H9 (cell line): Measurements from ENCODE around the gene LAMC1. TPM values are rescaled to one million over a fixed set of nuclear protein-coding genes. Genes with fewer than 3 reads are reported as not detected.

Source experiments
- DNase-seq: peaks from one replicate; pipeline ENCODE4 v3.0.0-alpha.2; 2017
- H2AFZ ChIP-seq: one replicate; pipeline ENCODE4 v1.6.1; 2013; ENCODE audit warnings: mild to moderate bottlenecking, low read length, control low read depth, moderate library complexity
- H2AK5ac ChIP-seq: 2 replicates; pipeline ENCODE4 v1.6.1; 2013; ENCODE audit warnings: low read length, control low read depth, mixed read lengths; ENCODE audit not compliant: insufficient read length
- H2BK120ac ChIP-seq: one replicate; pipeline ENCODE4 v1.6.1; 2013; ENCODE audit warnings: low read depth, mild to moderate bottlenecking, low read length, control low read depth, inconsistent platforms; ENCODE audit not compliant: poor library complexity, severe bottlenecking
- H2BK12ac ChIP-seq: 2 replicates; pipeline ENCODE4 v1.6.1; 2013; ENCODE audit warnings: low read length, control low read depth, mixed read lengths, low read depth; ENCODE audit not compliant: insufficient read length
- H2BK15ac ChIP-seq: 2 replicates; pipeline ENCODE4 v1.6.1; 2013; ENCODE audit warnings: low read depth, low read length, control low read depth
- H2BK20ac ChIP-seq: one replicate; pipeline ENCODE4 v1.6.1; 2013; ENCODE audit warnings: low read depth, mild to moderate bottlenecking, low read length, control low read depth, inconsistent platforms; ENCODE audit not compliant: poor library complexity, severe bottlenecking
- H2BK5ac ChIP-seq: 2 replicates; pipeline ENCODE4 v1.6.1; 2013; ENCODE audit warnings: low read length, control low read depth, mixed read lengths; ENCODE audit not compliant: insufficient read length
- H3K14ac ChIP-seq: 2 replicates; pipeline ENCODE4 v1.6.1; 2013; ENCODE audit warnings: low read length, control low read depth; ENCODE audit not compliant: insufficient read depth
- H3K18ac ChIP-seq: 2 replicates; pipeline ENCODE4 v1.6.1; 2013; ENCODE audit warnings: low read depth, mild to moderate bottlenecking, mixed read lengths, low read length, control low read depth; ENCODE audit not compliant: insufficient read length
- H3K23ac ChIP-seq: 2 replicates; pipeline ENCODE4 v1.6.1; 2013; ENCODE audit warnings: low read length, control low read depth, mixed read lengths, low read depth; ENCODE audit not compliant: insufficient read length
- H3K23me2 ChIP-seq: 2 replicates; pipeline ENCODE4 v1.6.1; 2013; ENCODE audit warnings: low read depth, mild to moderate bottlenecking, mixed read lengths, low read length, control low read depth; ENCODE audit not compliant: insufficient read length, poor library complexity, severe bottlenecking
- H3K27ac ChIP-seq: 2 replicates; pipeline ENCODE4 v1.5.1; 2013; ENCODE audit warnings: low read length, control low read depth, mixed read lengths, low read depth; ENCODE audit not compliant: insufficient read length
- H3K27me3 ChIP-seq: 2 replicates; pipeline ENCODE4 v1.6.1; 2013; ENCODE audit warnings: low read length, control low read depth, inconsistent platforms; ENCODE audit not compliant: insufficient read depth
- H3K4ac ChIP-seq: 2 replicates; pipeline ENCODE4 v1.6.1; 2013; ENCODE audit warnings: low read depth, mild to moderate bottlenecking, control low read depth, inconsistent platforms, low read length, moderate library complexity
- H3K4me1 ChIP-seq: 2 replicates; pipeline ENCODE4 v1.6.1; 2013; ENCODE audit warnings: low read length, control low read depth, inconsistent platforms; ENCODE audit not compliant: insufficient read depth
- H3K4me2 ChIP-seq: 2 replicates; pipeline ENCODE4 v1.6.1; 2013; ENCODE audit warnings: low read length, control low read depth, mixed read lengths; ENCODE audit not compliant: insufficient read length, insufficient read depth
- H3K56ac ChIP-seq: 2 replicates; pipeline ENCODE4 v1.6.1; 2013; ENCODE audit warnings: low read depth, mild to moderate bottlenecking, mixed read lengths, low read length, control low read depth; ENCODE audit not compliant: insufficient read length
- H3K79me1 ChIP-seq: 2 replicates; pipeline ENCODE4 v1.6.1; 2013; ENCODE audit warnings: low read depth, mild to moderate bottlenecking, moderate library complexity, low read length, control low read depth, inconsistent platforms; ENCODE audit not compliant: insufficient read depth, poor library complexity, severe bottlenecking
- H3K79me2 ChIP-seq: 2 replicates; pipeline ENCODE4 v1.6.1; 2013; ENCODE audit warnings: low read length, control low read depth, inconsistent platforms; ENCODE audit not compliant: insufficient read depth
- H3K9ac ChIP-seq: 2 replicates; pipeline ENCODE4 v1.6.1; 2013; ENCODE audit warnings: low read length, control low read depth, mixed read lengths; ENCODE audit not compliant: insufficient read length; ENCODE audit errors: extremely low read depth
- H3K9me3 ChIP-seq: one replicate; pipeline ENCODE4 v1.6.1; 2013; ENCODE audit warnings: low read depth, low read length, inconsistent platforms; ENCODE audit not compliant: control insufficient read depth
- H3T11ph ChIP-seq: one replicate; pipeline ENCODE4 v1.6.1; 2013; ENCODE audit warnings: mild to moderate bottlenecking, low read length, control low read depth, inconsistent platforms
- H4K20me1 ChIP-seq: one replicate; pipeline ENCODE4 v1.6.1; 2013; ENCODE audit not compliant: control insufficient read depth, insufficient read length, insufficient read depth
- H4K5ac ChIP-seq: 2 replicates; pipeline ENCODE4 v1.6.1; 2013; ENCODE audit warnings: low read depth, mild to moderate bottlenecking, mixed read lengths, low read length, control low read depth; ENCODE audit not compliant: insufficient read length
- H4K8ac ChIP-seq: replicated peaks from 2 replicates; pipeline ENCODE4 v1.6.1; 2013; ENCODE audit warnings: low read length, control low read depth, mixed read lengths, low read depth; ENCODE audit not compliant: insufficient read length
- H4K91ac ChIP-seq: 2 replicates; pipeline ENCODE4 v1.6.1; 2013; ENCODE audit warnings: low read depth, mild to moderate bottlenecking, moderate library complexity, mixed read lengths, low read length, control low read depth; ENCODE audit not compliant: insufficient read length
- H3K27ac Mint-ChIP-seq, 3 experiments: 2 replicates in 2 of 3; 3 replicates in 1 of 3; pipeline ENCODE4 v1.8.0; 2020 to 2021; ENCODE audit warnings: mixed read lengths in 3 of 3, mild to moderate bottlenecking in 1 of 3, moderate library complexity in 1 of 3
- H3K27me3 Mint-ChIP-seq: 2 replicates; pipeline ENCODE4 v1.8.0; 2021; ENCODE audit warnings: low read depth, mild to moderate bottlenecking, moderate library complexity, mixed read lengths
- H3K36me3 Mint-ChIP-seq, 3 experiments: 2 replicates in 2 of 3; 3 replicates in 1 of 3; pipeline ENCODE4 v1.8.0; 2020 to 2021; ENCODE audit warnings: low read depth in 3 of 3, mixed read lengths in 3 of 3; ENCODE audit not compliant: insufficient read depth in 1 of 3
- H3K4me1 Mint-ChIP-seq, 2 experiments: 2 replicates each; pipeline ENCODE4 v1.8.0; 2020; ENCODE audit warnings: mixed read lengths in 2 of 2
- H3K4me3 Mint-ChIP-seq, 2 experiments: 2 replicates in 1 of 2; 3 replicates in 1 of 2; pipeline ENCODE4 v1.8.0; 2020 to 2021; ENCODE audit warnings: mild to moderate bottlenecking in 2 of 2, mixed read lengths in 2 of 2, moderate library complexity in 1 of 2
- H3K9me3 Mint-ChIP-seq, 2 experiments: 2 replicates in 1 of 2; 3 replicates in 1 of 2; pipeline ENCODE4 v1.8.0; 2020; ENCODE audit warnings: mild to moderate bottlenecking in 2 of 2, mixed read lengths in 2 of 2, moderate library complexity in 1 of 2
- CTCF ChIP-seq: fragments of 200-600 bp; sonication (generic); conservative IDR thresholded peaks from 3 replicates; pipeline ENCODE4 v1.8.0; 2021; ENCODE audit warnings: antibody characterized with exemption, mild to moderate bottlenecking
- WGBS: extraction: QIAGEN DNeasy Blood & Tissue Kit; methylation state at CpG from one replicate; pipeline ENCODE4 v1.1.7; 2013; ENCODE audit warnings: missing lambda C conversion rate, low lambda C conversion rate, mixed read lengths; ENCODE audit not compliant: insufficient read length; ENCODE audit errors: extremely low coverage; 5-methylcytosine and 5-hydroxymethylcytosine counted together
- total RNA-seq: library from RNA; stranded (reverse); gene quantifications from 2 replicates; pipeline ENCODE4 v1.2.1, GENCODE V29; 2021

LAMC1 gene
- total RNA-seq, 1 experiment from 2014 or later = 96.2 TPM

- H3K4ac ChIP-seq = no peak overlapping the region
- TF ChIP-seq CTCF = no peak
- no peaks in the 10 kb centered on the region for H3K79me1 ChIP-seq
- H2AFZ ChIP-seq = no peak overlapping the region
- no peaks in the 10 kb centered on the region for H3K27me3 ChIP-seq
- H3K4me2 ChIP-seq = no peak overlapping the region
- H3K23ac ChIP-seq = no peak overlapping the region
- H4K5ac ChIP-seq = no peak overlapping the region
- H2BK20ac ChIP-seq = no peak overlapping the region
- no peak overlapping the region for H2AK5ac ChIP-seq
- H3K4me1 Mint-ChIP-seq = peaks cover 44 to 45% of the 10 kb centered on the region in 2 experiments
- H2BK5ac ChIP-seq = no peak overlapping the region
- no peak overlapping the region for H2BK15ac ChIP-seq
- H2BK120ac ChIP-seq = no peak overlapping the region
- H3K36me3 Mint-ChIP-seq = 0 out of 7 replicates have a peak, but pooled peaks cover 0 to 2% (median 0%) of the 10 kb centered on the region in 3 experiments
- no peak overlapping the region for H3K4me3 Mint-ChIP-seq
- no peak for DNase-seq
- H3K9me3 ChIP-seq = no peaks in the 10 kb centered on the region
- H3K14ac ChIP-seq = no peak overlapping the region
- no peak overlapping the region for H4K91ac ChIP-seq
- H4K8ac ChIP-seq = no peak overlapping the region
- H3T11ph ChIP-seq = no peak overlapping the region
- no peak overlapping the region for H3K56ac ChIP-seq
- H3K9ac ChIP-seq = no peak overlapping the region
- H3K79me2 ChIP-seq = no peaks in the 10 kb centered on the region
- no peak overlapping the region for H3K27ac Mint-ChIP-seq
- no CpG with 5 or more reads among the region's 2 CpGs for WGBS
- H3K18ac ChIP-seq = no peak overlapping the region
- no peaks in the 10 kb centered on the region for H3K27me3 Mint-ChIP-seq
- H3K23me2 ChIP-seq = no peaks in the 10 kb centered on the region
- H3K4me1 ChIP-seq = peaks cover 6% of the 10 kb centered on the region; the same call in 1 of the 2 replicates
- no peaks in the 10 kb centered on the region for H3K9me3 Mint-ChIP-seq
- no peaks in the 10 kb centered on the region for H4K20me1 ChIP-seq
- no peak overlapping the region for H2BK12ac ChIP-seq
- no peak overlapping the region for H3K27ac ChIP-seq
These were observed 69.1 kb downstream of the LAMC1 start for GRCh38 chr1:183092350-183092749.
